Measurements from ENCODE around the gene TBCD. TPM values are rescaled to one million over a fixed set of nuclear protein-coding genes. Genes with fewer than 3 reads are reported as not detected.

Gene TBCD
- total RNA-seq, 1 donor from 2014 or later = 144 TPM

DNA sequence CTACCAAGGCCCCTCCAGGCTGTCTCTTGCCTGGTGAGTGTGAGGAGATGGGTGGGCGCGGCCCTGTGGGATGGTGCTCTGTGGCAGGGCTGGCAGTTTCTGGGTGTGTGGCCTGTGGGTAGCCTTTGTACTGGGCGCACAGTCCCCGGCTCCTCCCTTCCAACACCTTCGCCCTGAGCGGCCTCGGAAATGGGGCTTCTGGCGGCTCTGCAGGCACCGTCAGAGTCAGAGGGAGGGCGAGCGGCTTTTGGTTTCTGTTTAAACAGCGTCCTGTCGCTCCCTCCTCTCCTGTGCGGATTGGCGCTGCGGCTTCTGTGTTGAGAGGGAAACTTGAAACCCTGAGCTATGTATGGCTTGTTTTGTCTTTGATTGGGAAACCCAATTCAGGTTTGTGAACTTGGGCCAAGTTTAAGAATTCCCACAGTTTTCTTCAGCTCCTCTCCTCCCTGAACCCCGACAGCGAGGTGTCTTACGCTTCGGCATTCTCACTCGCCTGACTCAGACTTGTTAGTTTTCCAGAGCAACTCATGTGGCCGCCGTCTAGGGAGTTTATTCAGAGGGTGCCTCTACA lies 96.2 kb downstream of the TBCD start:
- no peak for DNase-seq (ENCODE audit: extremely low read depth, low read depth, low spot score)

DNA sequence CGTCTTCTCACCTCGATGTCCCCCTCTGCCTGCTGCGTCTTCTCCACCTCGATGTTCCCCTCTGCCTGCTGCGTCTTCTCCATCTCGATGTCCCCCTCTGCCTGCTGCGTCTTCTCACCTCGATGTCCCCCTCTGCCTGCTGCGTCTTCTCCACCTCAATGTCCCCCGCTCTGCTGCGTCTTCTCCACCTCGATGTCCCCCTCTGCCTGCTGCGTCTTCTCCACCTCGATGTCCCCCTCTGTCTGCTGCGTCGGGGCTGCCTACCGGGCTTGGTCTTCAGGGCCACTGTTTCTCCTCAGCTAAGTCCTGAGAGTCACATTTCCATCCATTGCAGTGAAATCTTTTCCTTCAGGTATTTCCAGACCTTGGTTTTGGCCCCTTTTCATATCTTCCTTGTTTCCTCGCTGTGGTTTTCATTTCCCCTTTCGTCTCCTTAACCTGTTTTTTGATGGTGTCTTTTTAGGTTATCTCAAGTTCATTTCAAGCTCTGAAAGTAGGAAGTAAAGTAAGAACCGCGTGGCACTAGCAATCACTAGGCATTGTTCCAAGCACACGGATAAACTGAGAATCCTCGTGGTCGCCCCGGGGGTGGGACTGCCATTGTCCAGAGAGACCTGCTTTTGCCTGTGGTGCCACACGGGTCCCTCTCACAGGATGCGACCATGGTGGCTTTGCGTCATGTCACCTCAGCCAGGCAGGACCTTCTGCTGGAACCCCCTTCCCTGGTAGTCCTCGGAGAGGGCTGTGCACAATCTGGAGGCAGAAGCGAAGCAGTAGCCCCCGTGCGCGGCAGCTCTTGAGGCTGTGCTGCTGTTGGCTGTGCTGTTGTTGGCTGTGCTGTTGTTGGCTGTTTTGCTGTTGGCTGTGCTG lies 97.4 kb downstream of the TBCD start:
- no peak for DNase-seq (ENCODE audit: extremely low read depth, low read depth, low spot score)

DNA sequence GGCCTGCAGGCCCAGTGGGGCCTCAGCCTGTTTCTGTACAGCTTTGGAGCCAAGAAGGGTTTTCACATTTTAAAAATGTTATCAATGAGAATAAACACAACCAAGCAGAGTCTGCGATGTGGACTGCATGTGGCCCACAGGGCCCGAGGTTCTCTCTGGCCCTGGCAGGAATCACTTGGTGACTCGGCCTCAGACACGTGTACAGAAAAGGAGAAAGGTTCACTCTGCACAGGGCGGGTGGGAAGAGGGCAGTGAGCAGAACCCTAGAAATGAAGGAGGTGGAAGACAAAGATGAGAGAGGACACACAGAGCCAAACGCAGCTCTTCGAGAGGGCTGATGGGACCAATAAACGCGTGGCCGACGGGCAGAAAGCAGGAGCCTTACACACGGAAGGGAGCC lies 99.5 kb downstream of the TBCD start:
- DNase-seq (ENCODE audit: extremely low read depth, low read depth, low spot score) = no peak

DNA sequence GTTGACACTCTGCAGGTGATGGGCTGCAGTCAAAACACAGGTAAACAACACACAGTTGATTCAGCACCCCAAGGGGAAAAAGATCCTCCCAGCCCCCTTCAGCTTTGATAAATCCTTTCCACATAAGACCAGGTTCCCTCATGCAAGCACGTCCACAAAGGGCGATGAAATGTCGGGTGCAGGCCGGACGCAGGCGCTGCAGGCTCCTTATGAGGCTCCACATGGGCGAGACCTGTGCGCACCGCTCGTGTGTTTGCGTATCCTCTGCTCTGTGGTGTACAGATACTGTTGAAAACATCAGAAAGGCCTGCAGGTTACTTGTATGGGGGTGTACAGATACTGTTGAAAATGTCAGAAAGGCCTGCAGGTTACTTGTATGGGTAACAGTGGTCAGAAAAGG lies 102.4 kb downstream of the TBCD start:
- no peak for DNase-seq (ENCODE audit: extremely low read depth, low read depth, low spot score)

DNA sequence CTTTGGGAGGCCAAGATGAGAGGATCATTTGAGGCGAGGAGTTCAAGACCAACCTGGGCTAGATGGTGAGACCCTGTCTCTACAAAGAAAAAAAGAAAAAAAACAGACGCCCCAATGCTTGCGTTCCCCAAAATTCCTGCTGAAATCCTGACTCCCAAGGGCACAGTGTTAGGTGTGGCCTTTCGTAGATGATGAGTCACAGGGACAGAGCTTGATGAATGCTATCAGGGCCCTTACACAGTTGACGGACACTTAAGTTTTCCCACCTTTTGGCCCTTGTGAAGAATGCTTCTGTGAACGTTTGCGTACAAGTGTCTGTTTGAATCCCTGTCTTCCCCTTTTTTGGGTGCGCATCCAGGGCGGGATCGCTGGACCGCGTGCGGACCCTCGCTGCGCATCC lies 104.5 kb downstream of the TBCD start:
- no peak for DNase-seq (ENCODE audit: extremely low read depth, low read depth, low spot score)

DNA sequence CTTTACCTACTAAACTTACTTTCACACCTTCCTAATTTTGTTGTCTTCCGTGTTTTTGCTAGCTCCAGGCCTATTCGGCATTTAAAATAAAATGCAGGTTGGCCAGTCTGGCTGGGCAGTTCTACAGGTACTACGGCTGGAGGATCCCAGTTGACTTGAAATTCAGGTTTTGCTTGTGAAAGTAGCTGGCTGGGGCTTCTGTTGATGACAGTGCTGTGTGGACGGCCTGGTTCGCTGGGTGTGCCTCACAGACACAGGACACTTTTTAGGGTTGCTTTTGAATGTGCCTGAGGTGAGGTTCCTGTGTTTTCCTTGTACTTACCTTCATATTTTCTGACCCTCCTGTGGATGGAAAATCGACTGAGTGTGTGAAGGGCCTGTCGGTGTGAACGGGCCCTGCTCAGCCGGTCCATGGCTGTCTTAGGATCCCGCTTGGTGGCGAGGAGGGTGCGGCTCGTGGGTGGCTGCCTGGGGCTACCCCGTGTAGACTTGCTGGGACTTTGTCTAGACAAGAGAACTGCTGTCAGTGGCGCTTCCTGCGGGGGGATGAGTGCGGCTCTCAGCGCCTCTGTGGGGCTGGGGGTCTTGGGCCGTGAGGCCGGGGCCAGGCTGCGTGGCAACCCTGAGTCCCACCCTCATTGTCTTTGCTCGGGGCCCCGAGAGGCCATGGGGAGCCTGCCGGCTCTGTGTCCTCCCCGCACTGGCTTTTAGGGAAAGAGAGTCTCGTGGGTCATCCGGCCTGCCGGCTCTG lies 106.7 kb downstream of the TBCD start:
- DNase-seq (ENCODE audit: extremely low read depth, low read depth, low spot score) = no peak

DNA sequence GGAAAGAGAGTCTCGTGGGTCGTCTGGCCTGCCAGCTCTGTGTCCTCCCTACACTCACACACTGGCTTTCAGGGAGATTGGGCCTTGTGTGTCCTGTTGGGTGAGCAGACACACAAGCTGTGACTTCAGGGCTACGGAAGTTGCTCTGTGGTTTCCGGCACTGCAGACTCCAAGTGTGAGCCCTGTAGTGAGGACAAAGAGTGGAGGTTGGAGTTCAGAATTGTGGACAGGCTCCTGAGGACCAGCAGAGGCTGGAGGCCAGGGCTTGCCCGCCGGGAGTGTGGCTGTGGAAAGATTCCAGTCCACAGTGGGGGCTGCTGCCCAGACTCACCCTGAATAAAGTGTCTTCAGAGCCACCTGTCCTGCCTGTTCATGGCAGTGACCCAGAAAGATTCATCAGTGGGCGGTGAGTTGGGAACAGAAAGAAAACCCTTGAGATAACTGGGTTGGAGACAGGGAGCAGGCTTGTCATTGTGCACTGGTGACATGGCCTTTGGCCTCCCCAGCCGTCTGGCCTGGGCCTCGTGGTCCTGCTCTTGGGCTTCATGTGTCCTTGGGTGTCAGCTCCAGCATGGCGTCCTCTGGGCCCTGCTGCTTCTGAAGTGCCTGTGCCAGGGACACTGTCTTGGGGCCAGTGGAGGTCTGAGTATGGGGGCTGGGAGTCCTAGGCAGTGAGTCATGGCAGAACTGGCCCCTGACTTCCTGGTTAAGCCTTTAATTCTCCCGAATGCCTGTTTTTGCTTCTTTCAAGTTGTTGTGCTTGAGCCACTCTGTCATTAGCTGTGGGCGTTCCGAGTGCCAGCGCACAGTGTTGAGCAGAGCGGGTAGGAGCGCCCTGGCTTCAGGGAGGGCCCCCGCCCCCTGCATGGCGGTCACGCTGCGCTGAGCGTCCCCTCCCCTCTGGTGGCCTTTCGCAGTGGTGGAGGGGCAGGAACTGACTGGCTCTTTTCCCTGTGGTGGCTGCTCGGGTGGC lies 107.9 kb downstream of the TBCD start:
- DNase-seq (ENCODE audit: extremely low read depth, low read depth, low spot score) = no peak

DNA sequence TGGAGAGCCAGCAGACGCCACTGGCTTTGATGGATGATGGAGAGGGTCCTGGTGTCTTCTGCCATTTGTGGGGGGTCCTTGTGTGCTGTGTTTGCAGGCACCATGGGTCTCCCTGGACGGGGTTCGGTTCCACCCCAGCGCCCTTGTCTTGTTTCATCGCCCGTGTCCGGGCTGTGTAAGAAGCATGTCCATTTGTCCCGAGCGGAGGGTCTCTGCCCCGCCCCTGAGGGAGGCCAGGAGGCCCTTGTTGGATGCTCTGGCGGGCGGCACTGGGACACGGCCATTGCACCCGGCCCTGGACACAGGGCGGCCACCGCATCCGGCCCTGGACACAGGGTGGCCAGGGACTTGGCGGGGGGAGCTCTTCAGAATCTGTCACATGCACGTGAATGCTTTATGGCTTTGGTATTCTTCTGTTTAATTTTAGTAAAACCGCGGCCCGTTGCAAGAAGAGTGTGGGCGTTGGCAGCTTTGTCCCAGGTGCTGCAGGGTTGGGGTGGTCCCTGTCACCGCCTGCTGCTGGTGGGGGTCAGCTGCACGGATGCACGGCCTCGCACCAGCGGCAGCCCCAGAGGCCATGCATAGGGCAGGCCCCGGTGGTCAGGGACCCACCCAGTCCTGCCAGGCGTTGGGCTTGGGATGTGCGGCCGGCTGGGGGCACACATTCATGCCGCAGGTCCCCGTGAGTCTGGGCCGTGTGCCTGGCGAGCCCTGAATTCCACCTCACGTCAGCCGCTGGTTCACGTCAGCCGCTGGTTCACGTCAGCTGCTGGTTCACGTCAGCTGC lies 108.9 kb downstream of the TBCD start:
- no peak for DNase-seq (ENCODE audit: extremely low read depth, low read depth, low spot score)

DNA sequence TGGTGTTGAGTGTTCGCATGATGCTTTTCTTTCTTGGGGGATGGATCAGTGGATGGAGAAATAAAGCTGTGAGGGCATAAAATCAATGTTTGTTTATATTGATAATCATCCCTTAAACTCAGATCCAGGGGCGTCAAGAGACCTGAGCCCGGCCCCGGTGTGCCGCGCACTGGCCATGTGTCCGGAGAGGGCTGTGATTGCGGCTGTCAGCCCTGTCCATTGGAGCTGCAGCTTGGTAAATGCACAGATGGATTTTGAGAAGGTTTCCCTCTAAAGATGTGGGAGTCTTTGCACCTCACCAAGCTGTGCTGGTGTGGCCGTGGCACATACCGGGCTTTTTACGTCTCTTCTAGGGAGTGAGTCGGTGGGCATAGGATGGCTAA lies 109.5 kb downstream of the TBCD start:
- DNase-seq (ENCODE audit: extremely low read depth, low read depth, low spot score) = no peak

DNA sequence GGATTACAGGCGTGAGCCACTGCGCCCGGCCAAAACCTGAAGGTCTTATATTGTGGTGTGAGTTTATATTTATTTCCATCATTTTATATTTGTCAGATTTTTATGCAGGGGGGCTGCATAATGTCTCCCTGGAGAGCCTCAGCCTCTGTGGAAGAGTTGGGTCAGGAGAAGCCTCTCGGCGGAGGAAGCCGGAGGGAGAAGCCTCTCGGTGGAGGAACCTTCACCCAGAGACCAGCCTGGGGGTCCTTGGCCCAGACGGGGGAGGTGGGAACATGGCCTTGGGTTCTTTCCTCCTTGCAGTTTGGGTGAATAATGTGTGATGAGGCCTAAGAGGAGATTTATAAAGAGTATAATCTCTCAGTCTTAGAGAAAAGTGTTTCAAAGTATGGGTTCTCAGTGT lies 110.3 kb downstream of the TBCD start:
- no peak for DNase-seq (ENCODE audit: extremely low read depth, low read depth, low spot score)

DNA sequence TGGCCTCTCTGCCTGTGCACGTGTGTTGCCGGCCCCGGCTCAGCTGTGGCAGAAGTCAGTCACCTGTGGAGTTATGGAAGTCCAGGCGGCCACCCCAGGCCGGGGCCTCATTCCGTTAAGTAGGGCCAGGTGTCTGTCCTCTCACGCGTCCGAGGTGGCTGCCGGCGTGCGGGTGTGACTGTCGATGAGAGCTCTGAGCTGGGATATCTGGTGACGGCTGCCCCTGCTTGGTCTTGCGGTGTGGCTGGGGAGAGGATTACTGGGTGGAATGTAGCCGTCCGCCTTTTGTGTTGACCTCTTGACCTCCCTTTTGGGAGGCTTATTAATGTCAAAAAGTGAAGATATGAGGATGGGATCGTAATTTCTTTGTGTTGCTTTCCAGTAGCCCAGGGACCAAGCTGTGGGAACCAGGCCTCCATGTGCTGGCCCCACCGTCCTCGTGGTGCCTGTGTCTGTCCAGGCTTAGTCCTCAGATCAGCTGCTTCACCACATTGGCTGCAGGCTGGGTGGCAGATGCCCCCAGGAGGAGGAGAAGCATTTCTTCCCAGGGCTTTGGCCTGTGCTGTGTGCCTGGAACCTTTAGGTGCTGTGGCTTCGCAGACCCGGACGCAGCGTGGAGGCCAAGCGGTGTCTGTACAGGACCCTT lies 111.0 kb downstream of the TBCD start:
- no peak for DNase-seq (ENCODE audit: extremely low read depth, low read depth, low spot score)

DNA sequence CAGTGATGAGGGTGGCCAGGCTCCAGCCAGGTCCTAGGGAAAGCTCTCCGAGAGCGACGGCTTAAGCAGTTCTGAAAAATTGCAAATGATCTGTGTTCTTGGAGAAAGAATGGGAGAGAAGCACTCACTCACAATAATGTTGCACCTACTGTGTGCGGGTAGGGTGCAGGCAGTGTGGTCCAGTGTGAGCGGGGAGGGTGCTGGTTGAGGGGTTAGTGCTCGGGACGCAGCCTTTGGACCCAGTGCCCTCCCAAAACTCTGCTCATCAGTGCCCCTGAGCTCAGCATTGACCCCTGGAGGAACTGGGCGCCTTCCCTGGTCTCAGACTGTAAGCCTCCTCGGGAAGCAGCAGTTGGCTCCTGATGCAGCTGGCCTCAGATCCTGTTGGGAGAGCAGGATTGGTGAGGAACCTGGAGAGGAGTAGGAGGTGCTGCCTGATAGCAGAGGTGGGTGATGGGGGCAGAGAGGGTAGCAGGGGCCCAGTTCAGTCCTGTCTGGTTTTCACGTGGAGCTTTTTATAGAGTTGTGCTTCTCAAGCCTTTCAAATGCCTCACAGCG lies 111.6 kb downstream of the TBCD start:
- no peak for DNase-seq (ENCODE audit: extremely low read depth, low read depth, low spot score)

DNA sequence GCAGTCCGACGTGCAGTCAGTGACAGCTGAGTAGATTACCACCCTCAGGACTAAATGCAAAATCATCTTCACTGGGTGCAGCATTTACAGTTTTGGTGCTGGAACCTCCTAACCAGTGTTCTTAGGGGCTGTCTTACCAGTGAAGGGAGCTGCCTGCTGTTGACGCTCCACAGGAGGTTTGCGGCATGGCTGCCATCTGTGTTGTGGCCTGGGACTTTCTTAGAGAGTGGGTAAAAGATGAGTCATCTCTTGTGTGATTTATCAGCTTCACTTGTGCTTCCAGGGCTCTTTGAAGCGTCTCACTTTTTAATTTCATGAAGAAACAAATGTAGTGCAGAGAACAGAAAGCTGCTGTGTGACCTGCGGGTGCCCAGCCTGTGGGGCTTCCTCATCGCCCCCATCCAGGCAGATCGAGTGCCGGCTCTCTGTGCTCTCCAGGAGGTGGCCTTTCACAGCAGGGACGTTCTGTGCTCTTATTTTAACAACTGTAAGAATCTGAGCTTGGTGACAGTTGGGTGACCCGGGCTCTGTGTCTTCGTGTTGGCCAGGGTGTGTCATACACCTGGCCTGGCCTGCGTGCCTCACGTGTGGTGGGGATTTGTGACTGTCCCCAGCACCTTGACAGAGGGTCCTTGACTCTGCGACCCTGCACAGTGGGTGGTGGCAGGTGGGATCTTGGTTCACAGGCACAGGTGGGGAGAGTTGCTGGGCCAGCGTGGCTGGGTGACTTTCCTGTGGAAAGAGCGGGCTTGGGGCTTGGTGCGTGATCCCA lies 112.3 kb downstream of the TBCD start:
- no peak for DNase-seq (ENCODE audit: extremely low read depth, low read depth, low spot score)

DNA sequence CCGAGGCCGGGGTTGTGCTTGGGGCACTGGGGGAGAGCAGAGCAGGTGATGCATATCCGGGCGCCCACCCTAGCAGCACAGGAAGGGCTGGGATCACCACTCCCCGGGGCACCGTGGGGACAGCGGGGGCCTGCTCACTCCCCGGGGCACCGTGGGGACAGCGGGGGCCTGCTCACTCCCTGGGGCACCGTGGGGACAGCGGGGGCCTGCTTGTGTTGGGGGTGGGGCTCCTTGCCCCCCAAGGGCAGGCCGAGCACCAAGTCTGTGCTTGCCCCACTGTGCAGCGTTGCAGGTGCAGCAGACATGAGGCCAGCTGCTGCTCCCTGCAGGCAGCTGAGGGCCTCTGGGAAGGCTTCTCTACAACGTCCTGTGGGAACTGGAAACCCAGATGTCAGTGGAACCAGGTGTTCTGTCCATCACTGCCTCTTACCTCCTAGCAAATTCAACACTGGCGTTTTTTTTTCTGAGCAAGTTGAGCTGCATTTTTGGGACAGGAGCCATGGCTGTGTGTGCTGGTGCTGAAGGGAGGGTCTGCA lies 112.9 kb downstream of the TBCD start:
- no peak for DNase-seq (ENCODE audit: extremely low read depth, low read depth, low spot score)

DNA sequence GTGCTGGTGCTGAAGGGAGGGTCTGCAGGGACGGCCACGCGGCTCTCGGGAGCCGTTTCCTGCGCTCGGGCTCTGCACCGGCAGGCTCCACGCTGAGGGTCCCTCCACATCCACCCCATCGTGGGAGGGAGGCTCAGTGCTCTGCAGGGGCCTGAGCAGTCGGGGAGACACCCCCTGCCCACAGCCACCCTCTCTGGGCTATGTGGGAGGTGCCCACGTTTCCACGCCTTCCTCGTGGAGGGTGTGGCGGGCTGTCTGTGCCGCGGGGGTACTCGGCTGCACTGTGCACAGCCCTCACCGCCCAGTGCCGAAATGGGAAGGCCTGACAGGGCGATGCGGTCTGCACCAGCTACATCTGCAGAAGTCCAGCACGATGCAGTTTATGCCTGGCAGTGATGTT lies 113.4 kb downstream of the TBCD start:
- DNase-seq (ENCODE audit: extremely low read depth, low read depth, low spot score) = no peak

DNA sequence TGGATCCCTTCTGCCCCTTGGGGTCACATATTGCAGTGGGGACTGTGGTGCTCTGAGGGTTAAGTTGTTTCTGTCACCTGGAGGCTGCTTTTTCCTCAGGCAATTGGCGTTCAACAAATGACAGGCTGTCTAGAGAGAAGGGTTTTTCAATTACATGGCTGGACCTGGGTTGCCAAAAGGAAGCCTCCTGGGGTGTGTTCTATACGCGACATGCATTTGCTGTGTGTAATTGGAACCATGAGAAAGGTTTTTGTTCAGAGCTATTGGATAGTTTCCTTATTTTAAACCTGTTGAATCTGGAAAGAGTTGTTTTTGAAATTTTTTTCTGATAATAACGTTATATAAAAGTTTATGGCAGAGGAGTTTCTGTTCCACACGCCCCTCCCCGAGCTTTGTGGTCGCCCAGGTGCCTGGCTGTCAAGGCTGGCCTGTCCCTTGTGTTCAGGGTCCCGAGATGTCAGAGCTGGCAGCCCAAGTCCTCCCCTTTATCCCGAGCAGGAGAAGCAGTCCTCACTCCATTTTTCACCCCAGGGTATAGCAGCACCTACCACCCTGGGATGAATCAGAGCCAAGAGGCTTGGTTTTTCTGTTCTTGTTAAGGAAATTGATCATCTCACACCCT lies 114.0 kb downstream of the TBCD start:
- no peak for DNase-seq (ENCODE audit: extremely low read depth, low read depth, low spot score)

DNA sequence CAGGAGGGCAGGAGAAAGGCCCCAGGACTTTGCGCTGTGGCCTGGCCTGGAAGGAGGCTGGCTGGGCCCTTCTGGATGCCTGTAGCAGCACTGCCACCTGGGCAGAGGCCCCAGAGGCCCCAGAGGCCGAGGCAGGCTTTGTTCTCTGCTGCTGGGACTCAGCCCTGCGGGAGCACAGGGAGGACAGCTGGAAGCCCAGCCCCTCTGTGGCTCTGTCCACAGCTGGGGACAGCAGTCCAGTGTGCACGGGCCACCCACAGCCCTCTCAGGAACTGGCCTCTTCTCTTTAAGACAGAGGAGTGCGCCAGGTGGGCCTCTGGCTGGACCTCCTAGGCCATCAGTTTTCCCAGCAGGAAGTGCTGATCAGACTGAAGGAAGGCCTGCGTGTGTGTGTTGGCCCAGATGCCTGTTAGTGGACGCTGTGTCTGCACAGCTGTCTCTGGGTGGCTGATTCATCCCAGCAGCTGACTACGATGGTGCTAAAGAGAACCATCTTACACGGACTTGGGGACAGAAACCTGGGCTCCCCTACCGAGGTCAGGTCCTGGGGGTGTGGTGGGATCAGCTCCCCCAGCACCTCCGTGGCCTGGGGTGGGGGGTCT lies 114.8 kb downstream of the TBCD start:
- DNase-seq (ENCODE audit: extremely low read depth, low read depth, low spot score) = no peak

Measured in glomerular endothelial cell (primary cell).